Left ventricle myocardium inferior (tissue), 1 donor: ENCODE measurements around the gene QSOX2. TPM values are rescaled to one million over a fixed set of nuclear protein-coding genes. Genes with fewer than 3 reads are reported as not detected.

Experiments used
- DNase-seq: peaks from one replicate; pipeline ENCODE4 v3.0.0-alpha.2; 2020
- H3K27ac ChIP-seq: fragments of 200-600 bp; replicated peaks from 2 replicates; pipeline ENCODE4 v1.8.0; 2021
- H3K27me3 ChIP-seq: fragments of 200-600 bp; 2 replicates; pipeline ENCODE4 v1.8.0; 2021; ENCODE audit warnings: low read depth
- H3K36me3 ChIP-seq: fragments of 200-600 bp; 2 replicates; pipeline ENCODE4 v1.8.0; 2021
- H3K4me1 ChIP-seq: fragments of 200-600 bp; 2 replicates; pipeline ENCODE4 v1.8.0; 2021
- H3K4me3 ChIP-seq: fragments of 200-600 bp; 2 replicates; pipeline ENCODE4 v1.8.0; 2021; ENCODE audit warnings: mild to moderate bottlenecking, moderate library complexity
- H3K9me3 ChIP-seq: fragments of 200-600 bp; replicated peaks from 2 replicates; pipeline ENCODE4 v1.8.0; 2021
- CTCF ChIP-seq: fragments of 200-600 bp; IDR thresholded peaks from 2 replicates; pipeline ENCODE4 v1.8.0; 2021; ENCODE audit warnings: antibody characterized with exemption, mild to moderate bottlenecking, borderline replicate concordance
- intact Hi-C: fragments of 100-400 bp; cut with micrococcal nuclease; formaldehyde crosslinking; loops from one replicate; pipeline ENCODE4 v1.11.0; 2022
- total RNA-seq: library from RNA; stranded (reverse); fragmentation: NEBNext Ultra II Directional; extraction: Animal tissue kit (Norgen Biotek cat#: 25700); gene quantifications from one replicate; pipeline ENCODE4 v1.2.1, GENCODE V29; 2021
- donor health status: DM: no; HTN: yes; CAD: no; lungs with severe emphysema.

The QSOX2 gene
- total RNA-seq, 1 donor from 2014 or later: 8.0 TPM

- intact Hi-C loops: no loop called here
- TF ChIP-seq CTCF: no peak
- DNase-seq: no peak
- Histone ChIP-seq H3K27ac (no peak overlapping the region), H3K9me3 (no peaks in the 10 kb centered on the region), H3K4me1 (no peaks in the 10 kb centered on the region), H3K36me3 (peaks cover 52% of the 10 kb centered on the region), H3K27me3 (no peaks in the 10 kb centered on the region), H3K4me3 (no peak overlapping the region)
Observed at GRCh38 chr9:136222166-136222905, 23.3 kb downstream of the QSOX2 start.

DNA sequence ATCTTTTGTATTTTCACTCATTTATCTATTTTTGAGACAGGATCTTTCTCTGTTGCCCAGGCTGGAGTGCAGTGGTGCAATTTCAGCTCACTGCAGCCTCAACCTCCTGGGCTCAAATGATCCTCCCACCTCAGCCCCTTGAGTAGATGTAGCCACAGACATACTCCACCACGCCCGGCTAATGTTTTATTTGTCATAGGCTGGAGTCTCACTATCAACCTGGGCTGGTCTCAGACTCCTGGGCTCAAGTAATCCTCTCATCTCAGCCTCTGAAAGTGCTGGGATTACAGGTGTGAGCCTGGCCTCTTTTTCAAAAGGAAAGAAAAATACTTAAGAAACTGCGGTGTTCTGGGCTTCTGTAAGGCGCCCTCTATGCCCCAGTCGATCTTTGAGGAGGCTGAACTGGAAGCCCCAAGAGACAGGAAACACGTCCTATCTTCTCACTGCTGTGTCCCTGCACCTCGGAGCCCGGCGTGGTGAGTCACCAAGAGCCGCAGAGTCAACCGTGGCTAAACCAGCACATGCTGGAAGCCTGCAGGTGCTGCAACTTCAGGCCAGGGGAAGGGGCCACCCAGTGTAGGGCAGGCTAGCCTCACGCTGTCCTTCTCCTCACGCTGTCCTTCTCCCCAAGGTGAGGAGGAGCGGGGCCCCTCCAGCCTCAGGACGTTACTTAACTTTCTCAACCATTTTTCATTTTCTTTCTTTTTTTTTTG lies 25.4 kb downstream of the QSOX2 start:
- Histone ChIP-seq H3K9me3 (no peaks in the 10 kb centered on the region), H3K36me3 (peaks cover 74% of the 10 kb centered on the region), H3K4me3 (no peak overlapping the region), H3K4me1 (no peaks in the 10 kb centered on the region), H3K27me3 (no peaks in the 10 kb centered on the region), H3K27ac (no peak overlapping the region)
- intact Hi-C loops: no loop called here
- no peak for TF ChIP-seq CTCF
- DNase-seq: no peak

- no peak for TF ChIP-seq CTCF
- Histone ChIP-seq H3K4me3 (no peak overlapping the region), H3K4me1 (no peaks in the 10 kb centered on the region), H3K27me3 (no peaks in the 10 kb centered on the region), H3K27ac (no peak overlapping the region), H3K9me3 (no peaks in the 10 kb centered on the region), H3K36me3 (peaks cover 82% of the 10 kb centered on the region)
- intact Hi-C loops: no loop called here
- no peak for DNase-seq
Observed at GRCh38 chr9:136219276-136219675, 26.3 kb downstream of the QSOX2 start.

DNA sequence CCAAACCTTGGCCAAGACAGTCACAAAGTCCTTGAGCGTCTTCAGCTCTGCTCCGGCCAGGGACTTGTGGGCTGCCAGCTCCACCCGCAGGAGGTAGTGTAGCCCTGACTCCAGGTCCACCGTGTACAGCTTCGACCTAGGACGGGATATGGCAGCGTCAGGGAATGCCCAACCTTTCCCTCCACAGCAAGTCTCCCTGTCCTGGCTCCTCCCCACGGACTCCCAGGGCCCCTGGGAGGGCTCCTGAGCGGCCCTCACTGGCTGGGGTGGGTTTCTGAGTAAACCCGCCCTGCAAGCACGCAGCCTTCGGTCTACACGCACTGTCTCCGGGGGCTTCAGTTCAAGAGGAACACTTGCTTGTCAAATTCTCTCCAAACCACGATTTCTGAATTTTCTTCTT lies 26.9 kb downstream of the QSOX2 start:
- no peaks in the 10 kb centered on the region for H3K27me3 ChIP-seq
- intact Hi-C loops: no loop called here

GRCh38 chr9:136218271-136218670 lies 27.3 kb downstream of the QSOX2 start:
- H3K9me3 ChIP-seq: no peaks in the 10 kb centered on the region
- no peaks in the 10 kb centered on the region for H3K4me1 ChIP-seq
- no peak overlapping the region for H3K27ac ChIP-seq
- no peaks in the 10 kb centered on the region for H3K27me3 ChIP-seq
- no peak for TF ChIP-seq CTCF
- peaks cover 81% of the 10 kb centered on the region for H3K36me3 ChIP-seq
- no peak for DNase-seq
- H3K4me3 ChIP-seq: no peak overlapping the region
- intact Hi-C loops: no loop called here

More for the DNA sequence above, 26.9 kb downstream of the QSOX2 start:
- Histone ChIP-seq H3K4me1 (no peaks in the 10 kb centered on the region), H3K36me3 (peaks cover 82% of the 10 kb centered on the region), H3K27ac (no peak overlapping the region), H3K4me3 (no peak overlapping the region), H3K9me3 (no peaks in the 10 kb centered on the region)
- DNase-seq: no peak
- TF ChIP-seq CTCF: no peak
